A673 (cell line): ENCODE results near the gene RC3H1. TPM values are rescaled to one million over a fixed set of nuclear protein-coding genes. Genes with fewer than 3 reads are reported as not detected.
"Not testable (repeated sequence)": the region's sequence is repeated elsewhere in the genome, so short reads cannot be mapped to it uniquely, and the experiment has no call there.

Experiments used
- BruUV-seq: library from RNA; stranded (reverse); fragments of 400-500 nt; replicated peaks from 2 replicates; lab custom pipeline; 2021; lab: Mats Ljungman, UMichigan
- CTCF ChIA-PET: fragments of 300-600 bp; sonication (Branson Sonifier 250); formaldehyde crosslinking; loops from one replicate; lab custom pipeline; 2022; ENCODE audit warnings: antibody characterized with exemption; lab: Charles Lee
- POLR2A ChIA-PET: fragments of 300-600 bp; sonication (Branson Sonifier 250); formaldehyde crosslinking; loops from one replicate; lab custom pipeline; 2022; ENCODE audit warnings: antibody characterized with exemption; ENCODE audit not compliant: low non-redundant PET; lab: Charles Lee
- DNase-seq: peaks from one replicate; pipeline ENCODE4 v3.0.0-alpha.2; 2015; ENCODE audit warnings: low spot score
- H3K27ac ChIP-seq: fragments of 200-600 bp; sonication (generic); 2 replicates; pipeline ENCODE4 v1.5.1; 2016; ENCODE audit warnings: mixed run types, low read depth, mild to moderate bottlenecking, mixed read lengths, antibody characterized with exemption, low read length; ENCODE audit not compliant: poor library complexity, severe bottlenecking
- H3K27me3 ChIP-seq: fragments of 200-600 bp; sonication (generic); replicated peaks from 2 replicates; pipeline ENCODE4 v1.6.1; 2017; ENCODE audit warnings: mixed run types, low read depth, mild to moderate bottlenecking, mixed read lengths, antibody characterized with exemption, low read length; ENCODE audit not compliant: insufficient read depth, poor library complexity
- H3K36me3 ChIP-seq: fragments of 200-600 bp; sonication (generic); 2 replicates; pipeline ENCODE4 v1.6.1; 2016; ENCODE audit warnings: mixed run types, mild to moderate bottlenecking, mixed read lengths, antibody characterized with exemption, low read length; ENCODE audit not compliant: insufficient read depth, poor library complexity, severe bottlenecking
- H3K4me1 ChIP-seq: fragments of 200-600 bp; sonication (generic); 2 replicates; pipeline ENCODE4 v1.6.1; 2017; ENCODE audit warnings: mixed run types, mild to moderate bottlenecking, mixed read lengths, antibody characterized with exemption, low read length; ENCODE audit not compliant: insufficient read depth, poor library complexity, severe bottlenecking
- H3K4me3 ChIP-seq: fragments of 200-600 bp; sonication (generic); 2 replicates; pipeline ENCODE4 v1.5.1; 2016; ENCODE audit warnings: low read depth, mixed run types, mild to moderate bottlenecking, mixed read lengths, low read length; ENCODE audit not compliant: poor library complexity, severe bottlenecking
- H3K9me3 ChIP-seq: fragments of 200-600 bp; sonication (generic); 2 replicates; pipeline ENCODE4 v1.6.1; 2016; ENCODE audit warnings: mixed run types, low read depth, mild to moderate bottlenecking, mixed read lengths, antibody characterized with exemption, low read length; ENCODE audit not compliant: poor library complexity, severe bottlenecking
- EZH2 ChIP-seq: fragments of 200-600 bp; sonication (generic); IDR thresholded peaks from 2 replicates; pipeline ENCODE4 v1.6.1; 2017; ENCODE audit warnings: borderline replicate concordance, low read depth, mild to moderate bottlenecking, mixed read lengths, antibody characterized with exemption, low read length; ENCODE audit not compliant: poor library complexity, severe bottlenecking
- intact Hi-C: fragments of 100-400 bp; cut with micrococcal nuclease; formaldehyde crosslinking; loops from one replicate; pipeline ENCODE4 v1.10.0; 2022; ENCODE audit not compliant: unreplicated experiment
- total RNA-seq: library from RNA; stranded (reverse); gene quantifications from 2 replicates; pipeline ENCODE4 v1.2.3, GENCODE V29; 2021
- TF ChIP-seq, protein P1 (sequence below): fragments of 300-800, 200-600 bp; sonication (generic); conservative IDR thresholded peaks from 2 replicates; pipeline ENCODE4 v1.5.1; 2017; ENCODE audit warnings: low read depth, mild to moderate bottlenecking, antibody characterized with exemption, low read length, moderate library complexity, mixed read lengths

RC3H1 gene
- total RNA-seq, 1 experiment from 2014 or later, result 27.2 TPM

DNA sequence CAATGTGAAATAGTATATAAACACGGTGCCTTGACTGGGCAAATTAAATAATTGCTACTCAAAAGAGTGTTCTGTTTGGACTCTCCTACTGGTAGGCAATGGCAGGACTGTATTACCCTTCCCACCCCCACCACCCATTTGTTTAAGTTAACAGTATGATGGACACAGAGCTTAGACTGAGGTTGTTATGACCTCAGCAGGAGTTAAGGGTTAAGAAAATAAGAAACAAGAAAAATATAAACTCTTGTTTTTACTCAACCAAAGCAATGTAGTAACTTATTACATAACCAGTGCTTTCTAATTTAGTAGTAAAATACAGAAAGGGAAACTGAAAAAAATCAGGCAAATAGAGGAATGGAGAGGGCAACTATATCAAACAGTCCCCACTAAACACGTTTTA is 85.1 kb downstream of the RC3H1 start:
- Histone ChIP-seq H3K27me3 (no peaks in the 10 kb centered on the region), H3K27ac (no peak overlapping the region), H3K4me1 (no peaks in the 10 kb centered on the region), H3K4me3 (no peak overlapping the region), H3K36me3 (peaks cover 52% of the 10 kb centered on the region), H3K9me3 (no peaks in the 10 kb centered on the region)
- BruUV-seq, result no TSS peak
- ChIA-PET CTCF (interaction anchor here (0.6 kb wide), 1 partner anchor 14 kb away, joined by 4 read pairs; no protein-coding TSS in a partner anchor), POLR2A (no interaction called here)
- DNase-seq, result no peak
- TF ChIP-seq, protein P1, sequence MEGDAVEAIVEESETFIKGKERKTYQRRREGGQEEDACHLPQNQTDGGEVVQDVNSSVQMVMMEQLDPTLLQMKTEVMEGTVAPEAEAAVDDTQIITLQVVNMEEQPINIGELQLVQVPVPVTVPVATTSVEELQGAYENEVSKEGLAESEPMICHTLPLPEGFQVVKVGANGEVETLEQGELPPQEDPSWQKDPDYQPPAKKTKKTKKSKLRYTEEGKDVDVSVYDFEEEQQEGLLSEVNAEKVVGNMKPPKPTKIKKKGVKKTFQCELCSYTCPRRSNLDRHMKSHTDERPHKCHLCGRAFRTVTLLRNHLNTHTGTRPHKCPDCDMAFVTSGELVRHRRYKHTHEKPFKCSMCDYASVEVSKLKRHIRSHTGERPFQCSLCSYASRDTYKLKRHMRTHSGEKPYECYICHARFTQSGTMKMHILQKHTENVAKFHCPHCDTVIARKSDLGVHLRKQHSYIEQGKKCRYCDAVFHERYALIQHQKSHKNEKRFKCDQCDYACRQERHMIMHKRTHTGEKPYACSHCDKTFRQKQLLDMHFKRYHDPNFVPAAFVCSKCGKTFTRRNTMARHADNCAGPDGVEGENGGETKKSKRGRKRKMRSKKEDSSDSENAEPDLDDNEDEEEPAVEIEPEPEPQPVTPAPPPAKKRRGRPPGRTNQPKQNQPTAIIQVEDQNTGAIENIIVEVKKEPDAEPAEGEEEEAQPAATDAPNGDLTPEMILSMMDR, result no peak
- no peak for TF ChIP-seq EZH2
- intact Hi-C loops, result no loop called here

DNA sequence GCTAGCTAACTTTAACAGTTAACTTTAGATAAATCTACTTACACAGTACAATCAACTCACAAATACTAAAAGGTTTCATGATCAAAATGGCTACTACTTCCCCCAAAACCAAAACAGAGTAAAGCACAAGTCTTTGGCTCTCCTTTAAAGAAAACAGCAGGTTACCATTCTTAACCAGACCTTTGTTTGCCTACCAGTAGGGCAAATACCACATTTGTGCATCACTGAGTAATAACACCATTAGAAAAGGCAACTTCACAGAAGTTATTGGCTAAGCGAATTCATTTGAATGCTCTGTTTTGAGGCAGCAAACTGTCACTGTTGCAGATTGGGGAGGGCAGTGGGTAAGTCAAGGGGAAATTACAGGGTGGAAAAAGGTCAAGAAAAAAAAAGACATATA is 87.7 kb downstream of the RC3H1 start:
- intact Hi-C loops, result no loop called here
- TF ChIP-seq, protein P1, result no peak
- TF ChIP-seq EZH2, result no peak
- no peak overlapping the region for H3K4me3 ChIP-seq
- H3K27ac ChIP-seq, result no peak overlapping the region
- H3K4me1 ChIP-seq, result no peaks in the 10 kb centered on the region
- DNase-seq, result no peak
- CTCF ChIA-PET, result no interaction called here
- POLR2A ChIA-PET, result no interaction called here
- no peaks in the 10 kb centered on the region for H3K9me3 ChIP-seq
- no TSS peak for BruUV-seq
- no peaks in the 10 kb centered on the region for H3K27me3 ChIP-seq
- peaks cover 36% of the 10 kb centered on the region for H3K36me3 ChIP-seq

DNA sequence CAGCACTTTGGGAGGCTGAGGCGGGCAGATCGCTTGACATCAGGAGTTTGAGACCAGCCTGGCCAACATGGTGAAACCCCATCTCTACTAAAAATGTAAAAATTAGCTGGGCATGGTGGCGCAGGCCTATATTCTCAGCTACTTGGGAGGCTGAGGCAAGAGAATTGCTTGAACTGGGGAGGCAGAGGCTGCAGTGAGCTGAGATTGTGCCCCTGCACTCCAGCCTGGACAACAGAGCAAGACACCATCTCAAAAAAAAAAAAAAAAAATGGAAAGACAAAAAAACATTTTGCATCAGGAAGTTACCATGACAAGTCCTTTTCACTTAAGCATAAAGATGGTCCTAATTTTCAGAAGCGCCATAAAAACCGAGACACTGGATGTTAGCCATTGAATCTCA is 91.6 kb downstream of the RC3H1 start:
- H3K4me3 ChIP-seq, H3K36me3 ChIP-seq, POLR2A ChIA-PET, CTCF ChIA-PET, DNase-seq, BruUV-seq, H3K9me3 ChIP-seq, H3K27ac ChIP-seq, intact Hi-C loops, H3K4me1 ChIP-seq, H3K27me3 ChIP-seq: not testable (repeated sequence)
